ENCODE results near the gene GMNN. TPM values are rescaled to one million over a fixed set of nuclear protein-coding genes. Genes with fewer than 3 reads are reported as not detected.

GMNN gene
- total and polyA plus RNA-seq, 2 experiments from 2014 or later, result 88.2 to 202 TPM

GRCh38 chr6:24825130-24825630, 50.4 kb downstream of the GMNN start:
- Mint-ChIP-seq H3K27ac (no peak overlapping the region), H3K36me3 (ENCODE audit: low read depth) (peaks cover 3% of the 10 kb centered on the region; the same call in 1 of the 3 replicates), H3K4me1 (peaks cover 4% of the 10 kb centered on the region; the same call in 2 of the 3 replicates), H3K4me3 (no peak overlapping the region), H3K9me3 (no peaks in the 10 kb centered on the region), H3K27me3 (ENCODE audit: insufficient read depth, low read depth, poor library complexity) (peaks cover 2% of the 10 kb centered on the region)
- DNase-seq (ENCODE audit: low spot score), result no peak
- no peak overlapping the region for H3K4me2 ChIP-seq
- H3K27me3 ChIP-seq (ENCODE audit: insufficient read depth), result no peaks in the 10 kb centered on the region
- no peaks in the 10 kb centered on the region for H3K79me2 ChIP-seq (replicated peaks; ENCODE audit: insufficient read depth)
- no peaks in the 10 kb centered on the region for H3K9me2 ChIP-seq (ENCODE audit: insufficient read depth)
- ATAC-seq, result no peak
- H3K4me1 ChIP-seq (ENCODE audit: insufficient read depth), result peaks cover 9% of the 10 kb centered on the region
- H3K27ac ChIP-seq (ENCODE audit: low read depth), result no peak overlapping the region
- H2AFZ ChIP-seq, result no peak overlapping the region
- TF ChIP-seq STAT1 (IDR thresholded peaks at IDR 0.05; ENCODE audit: unreplicated experiment) (no peak), ZNF462 (CRISPR knock-in tag; IDR thresholded peaks at IDR 0.05) (no peak), EZH2 (IDR thresholded peaks at IDR 0.05; ENCODE audit: low read depth, unreplicated experiment) (no peak), CTCF (conservative IDR thresholded peaks at IDR 0.05; ENCODE audit: low read depth in 2 of 2) (no peak), ETS1 (IDR thresholded peaks at IDR 0.05) (no peak), ZNF114 (CRISPR knock-in tag; IDR thresholded peaks at IDR 0.05) (no peak), CREB1 (CRISPR knock-in tag; IDR thresholded peaks at IDR 0.05; ENCODE audit: low read depth) (no peak), ZNF331 (CRISPR knock-in tag; IDR thresholded peaks at IDR 0.05; ENCODE audit: low read depth) (no peak), JUNB (IDR thresholded peaks at IDR 0.05; ENCODE audit: unreplicated experiment) (no peak), EZH2phosphoT487 (IDR thresholded peaks at IDR 0.05; ENCODE audit: unreplicated experiment) (no peak), NANOG (IDR thresholded peaks at IDR 0.05; ENCODE audit: borderline replicate concordance) (no peak), POLR2AphosphoS5 (IDR thresholded peaks at IDR 0.05; ENCODE audit: low read depth) (no peak)
- H3F3A ChIP-seq (replicated peaks; ENCODE audit: low read depth), result no peaks in the 10 kb centered on the region
- H4K20me1 ChIP-seq (replicated peaks; ENCODE audit: insufficient read depth), result no peaks in the 10 kb centered on the region
- no peak overlapping the region for H3K4me3 ChIP-seq
- 0 out of 2 replicates have a peak, but pooled peaks cover 2% of the 10 kb centered on the region for H3K36me3 ChIP-seq (ENCODE audit: insufficient read depth)
